ENCODE data around the gene ERGIC2.
A peak's percentile ranks its signal among the peaks of the same experiment; 100 is the strongest.
"Not testable (repeated sequence)": the region's sequence is repeated elsewhere in the genome, so short reads cannot be mapped to it uniquely, and the experiment has no call there.

Gene ERGIC2

DNA sequence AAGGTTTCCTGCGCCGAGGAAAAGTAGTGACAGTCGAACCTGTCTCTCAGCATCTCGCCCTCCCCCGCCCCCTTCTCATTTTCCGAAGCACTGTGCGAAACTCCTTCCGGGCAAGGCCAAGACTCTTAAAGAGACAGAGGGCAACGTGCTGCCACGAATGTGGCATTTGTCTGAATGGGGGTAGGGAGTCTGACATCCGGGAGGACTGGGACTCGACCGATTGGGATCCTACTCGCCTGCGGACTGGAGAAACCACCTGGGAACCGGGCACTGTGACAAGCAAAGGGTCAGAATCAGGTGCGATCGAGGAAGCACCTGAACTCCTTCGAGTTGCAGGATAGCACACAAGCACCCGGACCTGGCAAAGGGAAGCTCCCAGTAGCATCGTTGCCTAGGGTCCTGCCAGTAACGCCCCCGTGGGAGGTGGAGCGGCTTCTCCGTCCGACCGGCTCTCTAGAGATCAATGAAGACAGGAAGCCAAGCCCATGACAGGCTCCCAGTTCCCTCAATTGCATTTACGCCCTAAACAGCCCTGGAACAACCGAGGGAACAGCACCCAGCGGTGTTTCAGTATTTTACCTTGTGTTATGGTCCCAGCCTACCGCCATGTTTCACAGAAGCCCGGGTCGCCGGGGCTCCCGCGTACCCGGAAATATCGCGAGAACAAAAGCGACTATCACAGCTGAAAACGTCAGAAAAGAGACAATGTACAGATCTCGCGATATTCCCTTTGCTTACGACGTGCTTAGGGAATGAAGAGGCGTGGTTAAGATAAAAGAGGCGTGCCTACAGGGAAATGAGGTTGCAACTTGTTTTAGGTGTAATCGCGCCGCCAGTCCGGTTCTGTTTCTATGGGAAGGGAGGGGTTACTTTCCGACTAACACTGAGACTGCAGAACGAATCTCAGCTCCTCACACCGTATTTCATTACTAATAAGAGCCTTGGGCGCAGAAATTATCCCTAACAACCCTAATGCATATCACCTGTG is at the start of gene ERGIC2:
Gene ERGIC2, minus strand, starts transcription at position 637 of the 988 bp plus-strand sequence. CDS start 9,539 bp downstream, outside the sequence.
- peak; percentile 97 for DNase-seq

- DNase-seq, result no peak
These were observed 49.7 kb upstream of the ERGIC2 start for GRCh38 chr12:29430716-29431044.

DNA sequence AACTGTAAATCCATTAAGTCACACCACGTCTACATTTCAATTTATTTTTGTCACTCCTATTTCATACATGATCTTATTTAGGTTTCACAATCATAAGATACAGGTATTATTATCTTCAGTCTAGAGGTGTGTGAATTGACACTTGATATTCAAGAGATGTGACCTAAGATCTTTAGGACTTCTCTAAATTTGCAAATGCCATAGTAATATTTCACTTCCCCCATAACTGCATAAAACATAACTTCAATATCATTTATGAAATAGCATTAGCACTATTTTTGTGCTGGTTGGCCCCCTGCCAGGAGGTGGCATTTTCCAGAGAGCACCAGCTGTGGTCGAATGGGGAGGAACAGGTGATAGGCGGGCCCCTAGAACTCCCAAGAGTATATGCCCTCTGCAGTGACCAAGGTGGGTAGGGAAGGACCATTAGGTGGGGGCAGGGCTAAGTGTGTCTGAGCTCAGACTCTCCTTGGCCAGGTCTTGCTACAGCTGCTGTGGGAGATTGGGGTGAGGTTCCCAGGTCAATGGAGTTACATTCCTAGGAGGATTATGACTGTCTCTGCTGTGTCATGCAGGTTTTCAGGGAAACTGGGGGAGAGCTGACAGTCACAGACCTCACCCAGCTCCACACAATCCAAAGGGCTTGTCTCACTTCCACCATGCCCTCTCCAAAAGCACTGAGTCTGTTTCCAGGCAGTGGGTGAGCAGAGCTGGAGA is 49.2 kb upstream of the ERGIC2 start:
- DNase-seq, result no peak

DNA sequence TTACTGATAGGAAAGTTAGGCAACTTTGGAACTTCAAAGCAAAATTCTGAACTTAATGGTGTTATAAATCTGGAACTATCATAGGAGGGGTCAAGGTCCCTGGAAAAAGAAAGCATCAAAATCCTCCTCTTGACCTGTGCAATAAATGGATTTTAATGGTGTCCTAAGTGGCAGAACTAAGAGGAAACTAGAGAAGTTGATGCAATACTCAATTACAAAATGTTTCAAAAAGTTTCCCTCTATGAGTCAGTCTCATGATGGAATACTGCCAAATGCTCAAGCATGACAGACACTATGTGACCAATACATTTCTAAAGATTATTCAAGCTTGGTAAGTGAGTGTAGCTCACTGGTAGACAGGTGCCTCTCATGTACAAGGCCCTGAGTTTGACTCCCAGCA is 47.7 kb upstream of the ERGIC2 start:
- peak; percentile 15 for DNase-seq

DNA sequence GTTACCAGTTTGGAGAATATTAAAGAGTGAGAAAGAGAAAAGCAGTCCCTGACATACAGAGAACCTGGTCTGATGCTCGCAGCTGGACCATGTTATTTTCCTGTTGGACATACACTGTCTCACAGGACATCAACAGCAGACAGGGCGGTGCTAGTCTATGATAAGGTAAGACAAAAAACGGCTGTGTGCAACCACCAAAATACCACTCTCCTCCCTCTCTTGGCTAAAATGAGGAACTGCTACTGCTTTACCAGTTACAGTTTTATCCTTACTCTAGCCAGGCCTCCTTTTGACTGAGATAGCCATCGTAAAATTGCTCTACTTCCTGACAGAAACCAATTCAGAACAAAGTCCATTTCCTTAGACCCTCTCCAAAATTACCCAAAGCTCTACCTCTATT is 47.0 kb upstream of the ERGIC2 start:
- peak; percentile 4 for DNase-seq

DNA sequence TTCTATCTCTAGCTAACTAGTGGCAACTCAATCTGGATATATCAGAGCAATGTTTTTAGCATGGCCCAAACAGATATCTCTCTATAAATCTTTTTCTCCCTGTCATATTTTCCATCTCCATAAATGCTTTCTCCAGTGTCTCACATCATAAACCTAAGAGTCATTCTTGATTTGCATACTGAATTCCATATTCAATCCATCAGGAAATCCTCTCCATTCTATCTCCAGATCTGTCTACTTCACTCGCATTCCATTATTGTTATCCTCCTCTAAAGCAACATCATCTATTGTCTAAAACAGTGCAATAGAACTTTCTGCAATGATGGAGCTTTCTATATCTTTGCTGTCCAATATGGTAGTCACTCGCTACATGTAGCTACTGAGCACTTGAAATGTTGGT is 45.5 kb upstream of the ERGIC2 start:
- no peak for DNase-seq

- DNase-seq, result no peak
These were observed 44.8 kb upstream of the ERGIC2 start for GRCh38 chr12:29425722-29426121.

GRCh38 chr12:29416748-29417147 is 35.8 kb upstream of the ERGIC2 start:
- no peak for DNase-seq

- DNase-seq, result no peak
These were observed 34.1 kb upstream of the ERGIC2 start for GRCh38 chr12:29415111-29415510.

GRCh38 chr12:29414368-29414767 is 33.4 kb upstream of the ERGIC2 start:
- DNase-seq, result no peak

DNA sequence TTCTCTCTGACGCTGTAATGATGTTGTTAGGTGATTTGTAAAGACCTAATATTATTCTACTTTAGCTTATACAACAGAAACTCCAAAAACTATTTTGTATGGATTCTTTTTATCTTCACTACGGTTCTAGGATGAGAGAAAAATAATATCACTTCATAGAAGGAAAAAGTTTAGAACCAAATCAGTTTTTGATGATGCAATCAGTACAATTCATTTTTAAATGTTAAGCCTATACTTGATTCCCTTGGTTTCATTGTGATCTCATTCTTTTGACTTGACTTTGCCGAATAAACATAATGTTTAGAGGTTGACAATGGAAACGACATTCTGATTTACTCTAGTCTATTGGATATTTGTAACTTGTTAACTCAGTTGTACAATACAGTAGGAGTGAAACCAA is 24.6 kb upstream of the ERGIC2 start:
- DNase-seq, result no peak

DNA sequence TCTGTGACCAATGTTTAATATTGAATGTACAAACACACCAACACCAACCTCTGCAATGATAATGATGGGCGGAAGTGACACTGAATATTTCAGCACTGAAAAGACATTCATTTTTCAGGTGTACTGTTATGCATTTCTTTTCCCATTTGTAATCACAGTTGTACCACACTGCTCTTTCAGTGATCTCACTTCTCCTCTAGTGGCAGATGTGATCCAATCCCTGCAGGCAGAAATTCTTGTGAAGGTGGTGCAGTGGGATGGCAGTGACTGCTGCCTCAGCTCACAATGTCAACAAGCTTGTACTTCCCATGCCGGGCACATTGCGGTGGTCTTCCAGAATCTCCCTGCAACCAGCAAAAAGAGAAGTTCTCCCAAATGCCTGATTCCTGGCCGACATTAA is 23.0 kb upstream of the ERGIC2 start:
- no peak for DNase-seq

- DNase-seq, result no peak
These were observed 21.5 kb upstream of the ERGIC2 start for GRCh38 chr12:29402437-29402836.

GRCh38 chr12:29398495-29398894 is 17.5 kb upstream of the ERGIC2 start:
- no peak for DNase-seq

- DNase-seq, result no peak
These were observed 15.8 kb upstream of the ERGIC2 start for GRCh38 chr12:29396774-29397173.

DNA sequence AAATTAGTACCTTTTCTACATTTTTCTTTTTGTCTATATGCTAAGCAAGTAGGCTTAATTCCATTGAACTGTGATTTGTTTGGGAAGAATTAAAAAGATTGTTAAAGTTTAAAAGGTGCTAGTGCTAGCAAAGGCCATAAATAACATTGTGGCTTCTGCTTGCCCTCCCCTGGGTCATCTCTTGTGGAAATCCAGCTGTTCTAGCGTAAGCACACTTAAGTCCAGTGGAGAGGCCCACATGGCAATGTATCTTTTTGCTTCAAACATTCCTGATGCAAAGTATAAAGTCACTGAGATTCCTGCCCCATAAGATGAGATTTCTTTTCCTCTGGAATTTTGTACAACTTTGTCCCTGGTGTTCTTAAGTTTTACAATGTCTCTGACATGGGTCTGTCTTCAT is 14.4 kb upstream of the ERGIC2 start:
- DNase-seq, result no peak

DNA sequence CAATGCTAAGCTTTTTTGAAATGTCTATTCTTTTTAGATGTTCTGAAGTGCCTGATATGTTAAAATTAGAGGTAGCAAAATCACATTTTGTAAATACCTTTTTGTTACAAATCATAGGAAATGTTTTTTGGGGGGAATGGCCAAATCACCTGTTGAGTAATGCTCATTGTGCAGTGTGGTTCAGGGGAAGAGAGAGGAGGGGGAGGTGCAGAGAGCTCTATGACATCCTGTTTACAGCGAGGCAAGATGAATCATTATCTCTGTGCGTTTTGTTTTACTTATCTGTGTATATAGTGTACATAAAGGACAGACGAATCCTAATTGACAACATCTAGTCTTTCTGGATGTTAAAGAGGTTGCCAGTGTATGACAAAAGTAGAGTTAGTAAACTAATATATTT is 9.4 kb upstream of the ERGIC2 start:
- DNase-seq, result peak; percentile 59

DNA sequence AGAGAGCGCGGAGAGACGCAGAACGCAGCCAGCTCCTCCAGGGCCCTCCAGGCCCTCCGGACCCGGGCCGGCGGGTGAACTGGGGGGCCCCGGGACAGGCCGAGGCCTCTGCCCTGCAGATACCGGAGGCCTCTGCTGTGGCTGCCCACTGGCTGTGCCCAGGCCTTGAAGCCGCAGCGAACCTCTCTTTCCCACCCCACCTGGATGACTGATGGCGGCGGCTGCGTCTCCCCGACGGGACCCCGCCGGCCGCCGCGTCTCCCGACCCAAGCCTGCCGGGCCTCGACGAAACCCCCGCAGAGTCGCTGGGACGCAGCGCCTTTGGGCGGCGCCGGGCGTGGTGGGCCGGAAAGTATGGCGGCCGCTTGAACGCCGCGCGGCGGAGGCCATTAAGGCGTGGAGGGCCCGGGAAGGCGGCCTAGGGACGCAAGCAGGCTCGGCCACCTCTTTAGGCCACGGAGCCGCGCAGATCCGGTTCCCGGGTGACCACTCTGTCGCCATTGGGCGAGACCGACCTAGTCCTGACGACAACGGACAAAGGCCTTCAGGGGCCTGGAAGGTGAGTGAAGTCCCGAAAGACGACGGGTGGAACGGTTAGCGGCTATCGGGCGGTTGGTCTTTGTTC is 8.4 kb upstream of the ERGIC2 start:
- no peak for DNase-seq

DNA sequence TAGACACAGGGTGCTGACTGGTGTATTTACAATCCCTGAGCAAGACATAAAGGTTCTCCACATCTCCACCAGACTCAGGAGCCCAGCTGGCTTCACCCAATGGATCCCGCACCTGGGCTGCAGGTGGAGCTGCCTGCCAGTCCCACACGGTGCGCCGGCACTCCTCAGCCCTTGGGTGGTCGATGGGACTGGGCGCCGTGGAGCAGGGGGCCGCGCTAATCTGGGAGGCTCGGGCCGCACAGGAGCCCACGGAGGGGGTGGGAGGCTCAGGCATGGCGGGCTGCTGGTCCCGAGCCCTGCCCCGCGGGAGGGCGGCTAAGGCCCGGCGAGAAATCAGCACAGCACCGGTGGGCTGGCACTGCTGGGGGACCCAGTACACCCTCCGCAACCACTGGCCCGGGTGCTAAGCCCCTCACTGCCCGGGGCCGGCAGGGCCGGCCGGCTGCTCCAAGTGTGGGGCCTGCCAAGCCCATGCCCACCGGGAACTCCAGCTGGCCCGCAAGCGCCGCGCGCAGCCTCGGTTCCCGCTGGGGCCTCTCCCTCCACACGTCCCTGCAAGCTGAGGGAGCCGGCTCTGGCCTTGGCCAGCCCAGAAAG is 5.2 kb upstream of the ERGIC2 start:
- not testable (repeated sequence) for DNase-seq

DNA sequence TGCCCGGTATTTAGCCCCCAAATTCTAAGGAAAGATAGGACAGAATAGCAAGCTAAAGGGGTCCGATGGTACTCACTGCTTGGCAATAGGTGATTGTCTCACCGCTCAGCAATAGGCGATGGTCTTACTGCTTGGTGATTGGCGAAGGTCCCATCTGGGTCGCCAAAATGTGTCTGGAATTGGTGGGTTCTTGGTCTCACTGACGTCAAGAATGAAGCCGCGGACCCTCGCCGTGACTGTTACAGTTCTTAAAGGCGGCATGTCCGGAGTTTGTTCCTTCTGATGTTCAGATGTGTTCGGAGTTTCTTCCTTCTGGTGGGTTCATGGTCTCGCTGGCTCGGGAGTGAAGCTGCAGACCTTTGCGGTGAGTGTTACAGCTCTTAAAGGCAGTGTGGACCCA is 4.2 kb upstream of the ERGIC2 start:
- not testable (repeated sequence) for DNase-seq

GRCh38 chr12:29382251-29382650 is 1.3 kb upstream of the ERGIC2 start:
- no peak for DNase-seq

DNA sequence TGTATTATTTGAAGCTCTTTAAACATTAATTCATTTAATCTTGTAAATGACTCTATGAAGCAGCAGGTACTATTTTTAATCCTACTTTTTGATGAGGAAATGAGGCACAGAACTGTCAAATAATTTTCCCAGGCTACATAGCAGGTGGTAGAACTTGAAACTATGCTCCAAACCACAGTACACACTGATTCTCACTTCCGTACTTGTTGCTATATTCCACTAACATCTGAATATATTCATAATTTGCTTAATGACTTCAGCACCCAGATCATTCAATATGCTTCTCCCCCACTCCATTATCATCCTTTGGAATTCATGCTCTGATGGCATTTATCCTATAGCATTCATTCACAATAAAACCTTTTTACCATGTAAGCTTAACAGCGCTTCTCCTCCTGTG is 4.9 kb downstream of the ERGIC2 start:
- no peak for DNase-seq

- no peak for DNase-seq
These were observed 6.1 kb downstream of the ERGIC2 start for GRCh38 chr12:29374913-29375312.

Measured in activated CD4-positive, alpha-beta T cell treated with anti-CD3 and anti-CD28 coated beads, Interleukin-2, amount 50 U/mL, for 16 hours (primary cell).